Stimulated activated CD8-positive, alpha-beta memory T cell treated with anti-CD3 and anti-CD28 coated beads, Interleukin-15, amount 100 ng/mL, for 48 hours (primary cell): ENCODE results near the gene SLC66A1.

Source experiments
- DNase-seq, 2 donors: peaks; one replicate each; pipeline ENCODE4 v3.0.0-alpha.2; 2020; ENCODE audit warnings: low read depth in 2 of 2

The SLC66A1 gene

DNA sequence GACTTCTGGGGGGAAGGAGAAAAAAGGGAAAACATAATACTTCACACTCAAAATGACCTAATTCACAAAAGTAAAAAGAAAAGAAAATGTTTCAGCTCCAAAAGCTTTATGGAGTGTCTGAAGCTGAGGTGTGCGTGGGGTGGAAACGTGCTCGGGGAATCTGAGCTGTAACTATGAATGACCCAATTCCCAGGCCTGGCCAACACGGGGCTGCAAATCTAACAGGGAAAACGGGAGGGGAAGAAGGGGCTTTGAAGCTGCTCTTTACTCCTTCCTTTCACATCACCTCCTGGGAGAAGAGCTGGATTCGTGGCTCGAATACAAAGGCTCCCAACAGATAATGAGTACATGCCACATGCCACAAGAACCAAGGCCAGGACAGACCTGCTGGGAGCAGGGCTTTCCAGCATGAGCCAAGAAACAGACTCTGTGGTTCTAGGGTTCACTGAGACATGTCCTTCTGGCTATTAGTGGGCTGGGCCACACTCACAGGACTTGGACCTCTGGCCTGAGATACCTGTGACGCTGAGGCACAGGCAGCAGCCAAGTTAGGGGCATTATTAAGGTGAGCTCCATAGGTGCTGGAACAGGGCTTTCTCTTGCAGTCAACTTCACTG lies 51.5 kb downstream of the SLC66A1 start:
- no peak for DNase-seq

DNA sequence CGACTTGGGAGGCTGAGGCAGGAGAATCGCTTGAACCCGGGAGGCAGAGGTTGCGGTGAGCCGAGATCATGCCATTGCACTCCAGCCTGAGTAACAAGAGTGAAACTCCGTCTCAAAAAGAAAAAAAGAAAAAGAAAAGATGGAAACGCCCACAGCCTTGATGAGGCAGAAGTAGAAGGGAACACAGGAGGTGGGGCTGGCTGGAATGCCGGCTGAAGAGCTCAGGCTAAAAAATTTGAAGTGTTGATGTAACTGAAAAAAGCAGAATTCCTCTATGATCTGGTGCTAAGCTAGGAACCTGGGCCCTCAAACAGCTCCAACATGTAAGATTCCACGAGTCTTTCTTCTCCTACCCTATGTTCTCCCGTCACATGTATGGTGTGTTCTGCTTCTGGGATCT lies 53.6 kb downstream of the SLC66A1 start:
- DNase-seq, result no peak

DNA sequence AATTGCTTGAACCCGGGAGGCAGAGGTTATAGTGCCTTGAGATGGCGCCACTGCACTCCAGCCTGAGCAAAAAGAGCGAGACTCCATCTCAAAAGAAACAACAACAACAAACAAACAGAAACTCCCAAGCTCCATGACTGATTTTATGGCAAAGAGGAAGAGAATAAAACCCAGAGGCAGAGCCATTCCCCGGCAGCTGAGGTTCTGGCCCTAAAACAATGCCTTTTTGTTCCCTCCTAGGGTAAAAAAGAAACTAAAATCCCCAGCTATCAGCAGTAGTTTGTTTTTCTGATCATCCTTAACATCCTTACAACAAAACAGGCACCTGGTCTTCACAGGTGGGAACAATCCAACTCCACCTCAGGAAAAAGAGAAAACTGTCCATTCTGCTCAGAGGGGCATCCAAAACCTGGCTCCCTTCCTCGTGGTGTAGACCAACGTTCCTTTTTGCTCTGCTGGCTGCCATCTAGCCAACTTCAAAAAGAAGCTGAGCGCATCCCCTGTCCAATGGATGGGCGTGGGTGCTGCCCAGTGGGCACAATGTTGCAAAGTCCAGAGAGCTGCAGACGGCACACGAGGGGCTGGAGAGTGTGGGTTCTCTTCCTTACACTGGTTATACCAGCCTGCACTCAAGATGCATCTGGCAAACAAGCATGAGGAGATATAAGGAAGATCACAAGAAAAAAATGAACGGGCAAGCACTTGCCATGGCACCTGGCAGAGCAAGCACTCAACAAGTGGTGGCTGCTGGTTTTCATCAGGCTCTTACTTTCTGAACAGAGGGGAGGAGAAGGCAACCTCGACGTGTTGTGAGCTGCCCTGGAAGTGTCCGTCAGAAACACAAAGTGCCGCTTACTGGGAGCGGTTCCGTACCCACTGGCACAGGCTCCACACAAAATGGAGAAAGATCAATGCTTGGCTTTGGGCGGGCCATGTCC lies 54.7 kb downstream of the SLC66A1 start:
- DNase-seq, result no peak

DNA sequence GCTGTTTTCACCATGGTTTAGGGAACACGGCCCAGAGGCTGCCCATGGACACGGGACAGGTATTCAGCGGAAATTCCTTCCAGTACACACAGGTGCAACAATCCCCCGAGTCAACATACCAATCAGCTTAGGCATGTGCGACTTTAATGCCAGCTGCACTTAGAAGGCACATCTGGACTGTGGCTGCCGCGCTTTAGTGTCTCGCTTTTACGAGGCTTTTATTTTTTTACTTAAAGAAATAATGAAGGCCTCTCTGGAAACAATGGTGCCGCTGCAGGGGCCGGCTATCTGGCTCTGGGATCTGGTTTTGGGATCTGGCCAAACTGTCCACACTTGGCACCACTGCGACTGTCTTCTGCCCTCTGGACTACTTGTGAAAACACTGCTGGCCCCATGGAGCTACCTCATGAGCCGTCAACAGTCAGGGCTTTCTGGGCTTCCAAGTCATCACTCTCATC lies 55.5 kb downstream of the SLC66A1 start:
- no peak for DNase-seq

DNA sequence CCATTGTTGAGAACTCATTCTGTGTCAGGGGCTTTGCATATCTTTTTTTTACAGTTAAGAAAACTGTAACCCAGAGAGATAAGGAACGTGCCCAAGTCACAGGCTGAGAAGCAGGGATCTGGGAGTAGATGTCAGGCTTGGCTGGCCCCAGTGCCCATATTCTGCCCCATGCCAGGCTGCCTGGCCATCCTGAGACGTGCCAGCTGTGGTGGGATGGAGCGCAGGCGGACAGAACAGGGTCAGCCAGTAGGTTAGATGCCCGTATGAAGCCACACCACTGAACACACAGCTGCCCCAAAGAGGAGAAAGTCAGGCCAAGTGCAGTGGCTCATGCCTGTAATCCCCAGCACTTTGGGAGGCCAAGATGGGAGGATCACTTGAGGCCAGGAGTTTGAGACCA lies 55.9 kb downstream of the SLC66A1 start:
- no peak for DNase-seq

DNA sequence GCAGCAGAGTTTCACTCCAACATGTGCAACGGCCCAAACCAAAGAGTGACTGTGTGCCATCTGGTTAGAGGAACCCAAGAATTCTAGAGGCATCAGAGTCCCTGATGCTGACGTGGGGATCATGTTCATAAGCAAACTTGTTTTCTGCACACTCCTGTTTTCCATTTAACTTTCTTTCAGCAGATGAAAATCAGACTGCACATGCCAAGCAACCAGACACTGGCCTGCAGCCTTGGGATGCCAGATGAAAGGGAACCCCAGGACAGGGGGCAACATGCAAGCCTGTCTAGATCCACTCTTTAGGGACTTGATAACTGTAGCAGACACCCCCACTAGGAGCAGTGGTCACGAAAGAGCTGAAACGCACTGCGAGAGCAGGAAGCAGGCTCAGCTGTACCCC lies 56.8 kb downstream of the SLC66A1 start:
- DNase-seq, result no peak

DNA sequence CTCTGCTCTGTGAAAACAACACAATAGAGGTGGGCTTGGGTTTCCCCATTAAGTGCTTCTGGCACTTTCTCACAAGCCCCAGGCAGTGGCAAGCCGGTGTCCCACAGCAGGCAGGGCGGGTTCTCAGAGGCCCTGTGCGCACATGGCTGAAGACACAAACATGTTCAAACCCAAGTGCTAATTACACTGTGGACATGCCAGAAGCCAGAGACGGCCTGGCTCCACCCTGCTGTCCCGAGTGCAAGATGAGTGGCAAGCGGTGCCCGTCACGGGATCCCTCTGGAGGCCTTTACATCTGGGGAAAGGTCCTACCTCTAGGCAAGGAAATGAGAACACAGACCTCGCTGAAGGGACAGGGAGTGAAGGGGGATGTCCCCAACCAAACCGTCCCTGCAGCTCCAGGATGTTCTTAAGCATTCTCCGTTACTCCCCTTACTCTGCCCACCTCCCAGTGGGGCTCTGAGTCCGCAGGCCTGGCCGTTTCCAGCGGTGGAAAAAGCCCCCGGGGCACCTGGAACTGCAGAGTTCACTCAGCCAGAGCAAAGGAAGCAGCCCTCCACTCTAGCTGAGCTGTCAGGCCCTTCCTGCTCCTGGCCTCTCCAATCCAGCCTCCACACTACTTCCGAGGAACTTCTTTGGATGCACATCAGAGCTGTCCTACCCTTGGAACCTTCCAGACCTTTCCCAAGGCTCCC lies 57.4 kb downstream of the SLC66A1 start:
- no peak for DNase-seq

DNA sequence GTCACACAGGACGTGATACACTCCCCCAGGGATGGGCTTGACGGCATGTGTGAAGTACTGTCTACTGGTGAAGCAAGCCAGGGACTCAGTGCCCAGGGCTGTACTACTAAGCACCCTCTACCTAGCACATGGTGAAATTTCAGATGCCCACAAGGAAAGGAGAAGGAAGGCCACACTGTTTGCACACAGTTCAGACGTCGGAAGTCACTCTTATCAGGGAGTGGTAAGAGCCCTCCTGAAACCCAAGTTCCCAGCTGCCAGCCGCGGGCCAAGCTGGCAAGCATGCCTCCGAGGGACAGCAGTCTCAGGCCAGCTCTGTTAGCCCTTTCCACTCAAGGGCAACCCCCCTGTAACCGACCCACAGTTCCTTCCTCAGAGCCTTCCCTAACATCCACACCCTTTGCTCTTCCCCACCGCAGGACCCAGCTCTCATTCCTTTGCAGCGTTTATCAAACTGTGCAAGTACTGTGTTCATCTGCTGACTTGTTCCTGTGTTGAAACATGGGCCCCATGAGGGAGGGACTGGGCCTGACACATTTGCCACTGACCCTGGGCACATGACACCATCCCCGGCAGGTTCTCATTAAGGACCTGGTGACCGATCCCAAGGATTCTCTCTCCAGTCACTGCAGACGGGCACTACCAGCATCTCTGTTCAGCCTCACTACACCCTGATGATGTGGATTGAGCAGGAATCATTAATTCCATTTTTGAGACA lies 58.5 kb downstream of the SLC66A1 start:
- no peak for DNase-seq

DNA sequence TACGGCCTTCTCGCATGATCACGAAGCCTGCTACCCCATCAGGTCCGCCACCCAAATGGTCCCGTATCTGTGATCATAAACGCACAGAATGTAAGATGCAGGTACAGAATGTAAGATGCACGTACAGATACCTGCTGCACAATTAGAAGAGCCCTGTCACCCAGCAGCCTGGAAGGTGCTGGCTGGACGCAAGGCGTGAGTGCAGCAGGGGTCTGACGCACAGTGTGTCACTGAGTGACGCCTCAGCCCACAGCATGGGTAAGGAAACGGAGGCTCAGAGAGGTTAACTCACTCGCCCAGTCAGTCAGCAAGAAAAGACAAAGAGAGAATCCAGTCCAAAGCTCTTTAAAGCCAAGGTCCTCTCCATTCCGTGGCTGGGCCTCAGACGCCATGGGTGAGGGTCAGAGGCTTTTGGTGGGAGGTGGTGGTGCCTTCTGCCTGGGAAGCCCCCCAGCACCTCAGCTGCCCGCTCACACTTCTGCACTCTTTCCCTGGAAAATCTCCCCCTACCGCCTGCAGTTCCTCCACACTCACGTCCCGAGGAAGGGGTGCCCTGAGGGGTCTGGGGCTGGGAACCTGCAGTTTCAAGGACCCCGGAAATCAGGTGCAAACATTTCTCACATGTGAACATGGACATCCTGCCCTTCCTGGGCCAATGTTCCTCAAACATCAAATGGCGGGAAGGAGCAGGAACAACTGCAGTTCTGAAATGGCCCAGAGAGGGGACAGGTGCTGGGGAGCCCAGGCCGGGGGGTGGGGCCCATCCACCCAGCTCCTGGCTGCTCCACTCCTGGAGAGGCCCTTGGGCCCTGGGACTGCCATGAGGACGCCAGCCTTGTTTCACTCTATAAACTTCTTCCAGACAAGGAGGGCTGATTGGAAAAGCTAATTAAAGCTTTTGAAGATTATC lies 59.4 kb downstream of the SLC66A1 start:
- no peak for DNase-seq

DNA sequence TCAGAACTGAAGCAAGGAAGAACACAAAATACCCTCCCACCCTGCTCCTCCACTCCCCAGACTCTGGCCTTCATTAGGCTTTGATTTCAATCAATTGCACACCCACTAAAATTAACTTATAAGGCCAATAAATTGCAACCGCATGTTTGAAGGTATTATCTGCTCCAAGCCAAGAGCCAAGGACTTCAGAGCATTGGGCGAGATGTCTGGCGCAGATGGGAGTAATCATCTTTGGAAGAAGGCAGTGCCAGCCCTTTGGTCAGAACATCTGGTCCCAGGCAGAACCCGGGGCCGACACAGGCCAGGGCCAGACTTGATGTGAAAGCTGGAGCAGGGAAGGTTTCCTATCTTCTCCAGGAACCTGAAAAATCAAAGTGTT lies 60.0 kb downstream of the SLC66A1 start:
- DNase-seq, result no peak

DNA sequence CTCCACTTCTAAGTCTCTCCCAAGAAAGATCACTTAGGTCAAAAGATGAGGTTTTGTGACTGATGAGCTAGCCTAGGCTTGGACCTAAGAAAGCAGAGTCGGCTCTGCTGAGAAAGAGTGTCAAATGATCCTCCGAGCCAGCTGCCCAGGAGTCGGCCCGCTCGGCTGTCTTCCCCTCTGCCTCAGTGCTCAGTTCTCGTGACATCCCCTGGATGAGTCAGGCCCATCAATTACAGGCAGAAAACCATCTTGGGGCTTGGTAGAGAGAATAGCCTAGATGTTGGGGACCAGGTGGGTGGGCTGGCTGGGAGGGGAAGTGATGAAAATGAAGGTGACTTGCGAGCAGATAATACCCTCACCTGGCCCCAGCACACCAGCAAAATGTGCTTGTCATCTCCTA lies 60.5 kb downstream of the SLC66A1 start:
- DNase-seq, result no peak

DNA sequence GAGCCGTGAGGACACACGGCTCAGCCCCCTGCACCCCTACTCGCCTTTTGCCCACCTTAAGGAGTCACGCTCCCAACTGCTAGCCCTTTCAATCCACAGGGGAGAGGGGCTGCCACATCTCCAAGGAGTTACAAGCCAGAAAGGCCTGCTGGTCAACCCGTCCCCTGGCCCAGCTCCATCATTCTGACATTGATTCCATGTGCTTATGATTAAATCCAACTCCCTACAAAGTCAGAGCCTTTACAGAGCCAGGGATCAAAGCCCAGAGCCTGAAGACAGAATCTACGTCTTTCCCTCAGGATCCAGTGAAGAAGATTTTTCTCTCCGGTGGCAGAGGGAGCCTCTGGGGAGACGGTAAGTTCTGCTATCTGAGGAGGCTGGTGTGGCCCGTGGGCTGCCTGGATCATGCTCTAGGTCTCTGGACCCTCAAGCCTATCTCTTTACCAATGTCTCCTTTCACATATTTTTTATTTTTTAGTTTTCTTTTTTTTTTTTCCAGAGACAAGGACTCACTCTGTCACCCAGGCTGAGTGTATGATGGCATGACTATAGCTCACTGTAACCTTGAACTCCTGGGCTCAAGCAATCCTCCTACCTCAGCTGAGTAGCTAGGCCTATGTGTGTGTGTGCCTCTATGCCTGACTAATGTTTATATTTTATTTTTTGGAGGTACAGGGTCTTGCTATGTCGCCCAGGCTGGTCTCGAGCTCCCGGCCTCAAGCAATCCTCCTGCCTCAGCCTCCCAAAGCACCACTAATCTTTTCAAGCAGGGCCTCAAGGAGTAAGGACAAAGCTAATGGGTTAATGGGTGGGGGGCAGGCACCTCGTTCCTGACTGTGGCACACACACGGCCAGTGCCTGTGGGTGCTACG lies 61.3 kb downstream of the SLC66A1 start:
- no peak for DNase-seq

DNA sequence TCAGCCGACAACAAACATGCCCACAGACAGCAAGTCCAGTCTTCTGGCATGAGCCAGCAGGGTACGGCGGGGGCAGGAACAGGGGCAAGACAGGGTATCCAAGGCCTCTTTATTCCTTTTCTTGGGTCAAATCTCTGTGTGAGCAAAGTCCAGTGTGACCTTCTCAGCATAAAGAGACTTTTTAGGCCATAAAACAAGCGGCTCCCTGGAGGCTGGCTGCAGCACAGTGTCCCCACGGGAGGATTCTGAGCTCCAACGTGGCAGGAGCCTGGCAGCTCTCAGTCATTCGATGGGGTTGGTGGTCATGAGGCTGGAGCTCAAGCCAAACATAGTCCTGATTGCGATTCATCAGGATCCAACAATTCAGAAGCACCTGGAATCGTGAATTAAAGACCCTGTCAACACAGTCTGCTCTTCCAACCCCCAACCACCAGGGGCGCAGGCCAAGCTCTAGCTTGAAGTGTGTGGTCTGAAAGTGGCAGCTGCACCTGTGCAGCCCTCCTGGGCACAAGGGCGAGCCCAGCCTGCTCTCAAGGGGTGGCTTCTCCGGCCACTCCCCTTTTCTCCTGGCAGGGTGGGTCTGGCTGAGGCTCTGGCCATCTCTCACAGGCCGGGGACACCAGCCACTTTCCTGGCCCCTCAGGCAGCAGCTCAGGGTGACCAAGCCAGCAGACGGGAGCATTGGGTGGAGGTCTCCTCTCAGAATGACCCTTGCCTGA lies 62.1 kb downstream of the SLC66A1 start:
- DNase-seq, result no peak

DNA sequence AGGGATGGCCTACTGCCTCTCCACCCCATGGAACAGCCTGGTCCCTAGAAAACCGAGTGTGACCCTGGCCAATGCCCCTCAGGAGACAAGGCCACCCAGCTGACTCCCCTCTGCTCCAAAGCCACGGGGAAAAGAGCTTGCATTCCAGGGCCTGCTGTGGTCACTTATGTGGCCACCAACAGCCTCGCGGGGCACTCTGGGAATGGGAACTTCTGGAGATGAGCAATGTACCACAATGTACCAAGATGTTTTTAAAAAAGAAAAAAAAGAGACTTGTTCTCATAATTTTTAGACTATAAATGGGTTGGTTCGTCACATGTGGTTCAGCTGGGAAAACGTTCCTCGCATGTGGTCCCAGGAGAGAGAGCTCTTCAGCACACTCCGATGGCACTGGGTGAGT lies 62.8 kb downstream of the SLC66A1 start:
- DNase-seq, result no peak

DNA sequence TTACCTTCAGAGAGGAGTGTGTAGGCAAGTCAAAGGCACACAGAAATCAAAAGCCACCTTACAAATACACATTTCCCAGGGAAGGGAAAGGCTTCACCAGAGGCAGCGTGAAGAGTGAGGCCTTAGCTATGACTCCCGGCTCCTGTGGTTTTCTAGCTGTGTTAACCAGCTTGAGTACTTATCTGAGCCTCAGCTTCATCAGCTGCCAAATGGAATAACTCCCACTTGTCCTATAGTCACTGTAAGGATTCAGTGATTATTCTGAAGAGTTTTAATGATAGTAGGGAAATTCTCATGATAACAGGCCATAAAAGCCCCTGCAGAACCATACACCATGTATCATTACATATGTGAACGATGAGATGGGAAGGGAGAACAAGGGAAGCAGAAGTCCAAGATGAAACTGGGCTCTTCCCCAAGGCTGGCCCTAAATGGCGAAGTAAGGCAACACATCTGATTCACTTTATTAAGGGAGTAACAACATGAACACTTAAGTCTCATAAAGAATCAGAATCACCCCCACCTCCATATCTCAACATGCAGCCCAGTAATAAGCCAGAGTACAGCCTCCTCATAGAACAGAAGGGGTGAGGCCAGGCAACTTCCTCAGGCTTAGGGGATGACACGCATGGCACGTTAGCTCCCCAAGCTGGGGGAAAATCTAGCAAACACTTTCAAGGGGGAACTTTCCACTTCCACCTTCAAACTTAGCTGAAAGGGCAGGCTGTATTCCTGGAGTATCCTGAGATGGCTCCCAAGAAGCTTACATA lies 63.7 kb downstream of the SLC66A1 start:
- DNase-seq, result no peak

DNA sequence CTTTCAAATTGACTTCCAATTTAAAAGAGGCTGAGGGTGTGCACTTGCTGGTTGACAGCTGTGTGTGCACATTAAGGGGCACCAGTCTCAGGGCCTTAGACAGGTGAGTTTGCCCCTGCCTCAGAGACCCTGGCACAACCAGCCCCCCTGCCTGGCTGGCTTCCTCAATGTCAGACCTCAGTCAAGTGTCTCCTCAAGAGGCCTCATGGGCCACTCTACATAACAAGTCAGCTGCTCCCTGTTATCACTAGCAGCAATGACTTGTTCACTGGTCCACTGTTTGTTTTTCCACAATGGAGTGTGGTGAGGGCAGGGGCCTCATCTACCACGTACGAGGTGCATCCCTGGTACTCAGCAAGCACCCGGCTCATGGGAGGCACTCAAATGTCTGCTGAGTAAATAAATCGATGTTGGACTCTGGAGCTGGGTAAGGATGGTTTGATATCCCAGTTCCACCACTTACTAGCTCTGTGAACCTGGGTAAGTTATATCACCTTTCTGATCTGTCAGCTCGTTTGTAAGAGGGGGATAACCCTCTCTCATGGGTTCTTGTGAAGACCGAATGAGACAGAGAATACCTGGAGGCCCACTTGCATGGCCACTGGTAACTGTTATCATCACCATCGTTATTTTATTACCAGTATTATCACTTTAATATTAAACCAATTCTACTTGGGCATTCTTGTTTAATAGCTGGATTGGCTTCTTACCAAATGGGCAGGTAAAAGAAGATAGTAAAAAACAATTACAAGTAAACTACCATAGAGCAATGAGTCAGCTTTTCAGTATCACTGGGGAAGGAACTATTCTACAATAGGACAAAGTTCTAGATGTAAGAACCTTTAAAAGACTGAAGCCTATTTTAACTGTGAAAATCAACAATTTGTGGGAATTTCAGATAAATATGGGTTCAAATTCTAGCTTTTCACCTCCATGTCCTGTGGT lies 64.6 kb downstream of the SLC66A1 start:
- DNase-seq, result no peak
